ENCODE results near the gene KLHL18. TPM values are rescaled to one million over a fixed set of nuclear protein-coding genes. Genes with fewer than 3 reads are reported as not detected.

The KLHL18 gene
- polyA plus RNA-seq, 10 donors, result 12.2 to 16.8 (median 14.2) TPM

DNA sequence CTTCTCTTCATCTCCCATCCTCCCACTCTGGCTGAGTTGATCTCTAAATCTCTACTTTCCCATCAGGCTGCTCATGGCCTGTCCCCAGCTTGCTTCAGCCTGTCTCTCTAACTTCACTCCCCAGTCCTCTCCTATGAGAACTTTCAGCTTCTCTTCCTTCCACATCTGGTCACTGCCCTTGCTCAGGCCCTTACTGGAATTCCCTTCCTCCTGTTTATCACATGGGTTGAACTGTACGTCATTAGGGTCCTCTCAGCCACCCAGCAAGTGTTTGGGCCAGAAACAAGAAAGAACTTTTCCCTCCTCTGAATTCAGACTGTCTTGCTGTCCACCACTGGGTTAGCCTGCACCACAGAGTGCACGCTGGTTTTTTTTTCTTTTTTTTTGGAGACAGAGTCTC lies 103.1 kb downstream of the KLHL18 start:
- no peak for DNase-seq

DNA sequence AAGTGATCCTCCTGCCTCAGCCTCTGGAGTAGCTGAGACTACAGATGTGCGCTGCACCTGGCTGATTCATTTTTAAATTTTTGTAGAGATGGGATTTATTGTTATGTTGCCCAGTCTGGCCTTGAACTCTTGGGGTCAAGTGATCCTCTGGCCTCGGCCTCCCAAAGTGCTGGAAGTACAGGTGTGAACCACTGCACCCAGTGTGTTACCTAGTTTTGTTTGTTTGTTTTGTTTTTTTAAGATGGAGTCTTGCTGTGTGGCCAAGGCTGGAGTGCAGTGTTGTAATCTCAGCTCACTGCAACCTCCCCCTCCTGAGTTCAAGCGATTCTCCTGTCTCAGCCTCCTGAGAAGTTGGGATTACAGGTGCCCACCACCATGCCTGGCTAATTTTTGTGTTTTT lies 110.2 kb downstream of the KLHL18 start:
- no peak for DNase-seq

DNA sequence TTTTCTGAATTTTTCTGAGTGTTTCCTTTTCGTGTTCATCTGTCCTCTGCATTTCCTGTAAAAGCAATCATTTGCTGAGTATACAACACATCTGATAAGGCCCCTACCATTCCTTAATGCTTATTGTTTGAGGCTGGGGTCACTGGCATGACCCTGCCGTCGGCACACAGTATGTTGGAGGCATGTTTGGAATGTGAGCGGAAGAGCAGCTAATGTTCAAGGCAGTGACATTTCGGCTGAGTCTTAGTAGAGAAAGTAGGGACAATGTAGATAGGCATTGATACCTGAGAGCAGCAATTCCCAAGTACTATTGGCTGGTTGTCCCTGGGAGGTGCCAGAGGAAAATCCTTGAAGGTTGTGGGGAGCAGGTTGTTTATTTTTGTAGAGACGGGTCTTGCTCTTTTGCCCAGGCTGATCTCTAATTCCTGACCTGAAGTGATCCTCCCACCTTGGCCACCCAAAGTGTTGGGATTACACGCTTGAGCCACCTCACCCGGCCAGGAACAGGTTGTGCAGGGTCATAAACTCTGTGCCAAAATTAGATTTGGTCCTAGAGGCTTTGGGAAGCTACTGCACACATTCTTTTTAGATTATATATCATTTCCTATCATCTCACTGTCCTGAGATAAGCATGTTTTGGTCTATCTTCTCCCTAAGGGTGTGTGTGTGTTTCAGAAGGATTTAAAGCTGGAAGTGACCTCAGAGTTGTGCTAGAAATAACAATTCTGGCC lies 111.6 kb downstream of the KLHL18 start:
- no peak for DNase-seq

DNA sequence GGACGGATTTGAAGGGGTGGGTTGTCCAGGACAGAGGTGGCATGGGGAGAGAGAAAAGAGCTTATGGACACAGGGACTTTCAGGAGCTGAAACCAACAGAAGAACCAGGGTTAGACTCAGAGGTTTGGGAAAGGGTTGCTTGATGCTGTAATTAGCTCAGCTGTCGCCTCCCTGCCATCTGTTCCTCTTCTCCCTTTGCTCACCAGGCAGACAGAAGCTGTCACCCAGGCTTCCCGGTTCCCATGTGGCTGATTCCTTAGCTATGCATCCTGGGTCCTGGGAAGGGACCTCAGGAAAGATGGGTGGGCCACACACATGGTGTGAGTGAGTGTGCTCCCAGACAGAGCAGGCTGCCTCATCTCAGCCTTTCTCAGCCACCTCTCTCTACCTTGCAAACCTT lies 112.1 kb downstream of the KLHL18 start:
- peak in 1 of 3 donors; percentile 28 for DNase-seq

Other genes starting within 250 kb of the KLHL18 start
- 10 to 100 TPM; 29.5 to 42.0 (median 36.4) TPM for gene SETD2, start 118.8 kb upstream of the KLHL18 start, polyA plus RNA-seq (ENCODE audit: insufficient read length in 10 of 10)
- gene KIF9, start 145 bp upstream of the KLHL18 start, polyA plus RNA-seq (ENCODE audit: insufficient read length in 10 of 10), result 1 to 10 TPM; 4.4 to 7.3 (median 5.9) TPM
- gene PTPN23, start 98.1 kb downstream of the KLHL18 start, polyA plus RNA-seq (ENCODE audit: insufficient read length in 10 of 10), result 10 to 100 TPM; 18.2 to 25.5 (median 21.3) TPM
- gene SCAP, start 193.0 kb downstream of the KLHL18 start, polyA plus RNA-seq (ENCODE audit: insufficient read length in 10 of 10), result 10 to 100 TPM; 36.8 to 59.3 (median 44.6) TPM
- gene ELP6, start 230.8 kb downstream of the KLHL18 start, polyA plus RNA-seq (ENCODE audit: insufficient read length in 10 of 10), result 10 to 100 TPM; 22.2 to 31.2 (median 26.4) TPM